Stimulated activated memory B cell treated with anti-CD40 and anti-IgM and Interleukin-4, amounts not matched to agents 10 μg/mL and 1 μg/mL and 100 μg/mL, for 72 hours (primary cell): ENCODE measurements around the gene WNT9A.

ENCODE experiments used
- ATAC-seq: fragments of 150-1000 bp; cut with Tn5 transposase; 2 replicates; pipeline ENCODE4 v1.10.0; 2021
- H3K27ac Mint-ChIP-seq: one replicate; pipeline ENCODE4 v1.8.0; 2022; ENCODE audit warnings: mild to moderate bottlenecking, mixed read lengths
- H3K27me3 Mint-ChIP-seq: one replicate; pipeline ENCODE4 v1.8.0; 2022; ENCODE audit warnings: mixed read lengths
- H3K36me3 Mint-ChIP-seq: one replicate; pipeline ENCODE4 v1.8.0; 2022; ENCODE audit warnings: mixed read lengths
- H3K4me1 Mint-ChIP-seq: one replicate; pipeline ENCODE4 v1.8.0; 2022; ENCODE audit warnings: mixed read lengths
- H3K4me3 Mint-ChIP-seq: one replicate; pipeline ENCODE4 v1.8.0; 2022; ENCODE audit warnings: mild to moderate bottlenecking, moderate library complexity, mixed read lengths
- H3K9me3 Mint-ChIP-seq: one replicate; pipeline ENCODE4 v1.8.0; 2022; ENCODE audit warnings: mixed read lengths

Gene WNT9A

GRCh38 chr1:227946624-227947385, 927 bp downstream of the WNT9A start:
- peaks cover 12% of the 10 kb centered on the region for H3K4me1 Mint-ChIP-seq
- peaks cover 83% of the 10 kb centered on the region for H3K27me3 Mint-ChIP-seq
- peak; percentile 70 for ATAC-seq
- H3K9me3 Mint-ChIP-seq, result no peaks in the 10 kb centered on the region
- no peaks in the 10 kb centered on the region for H3K36me3 Mint-ChIP-seq
- H3K27ac Mint-ChIP-seq, result peak overlapping the region; percentile 36
- H3K4me3 Mint-ChIP-seq, result peak overlapping the region; percentile 57

- peak overlapping the region; percentile 57 for H3K4me3 Mint-ChIP-seq
- peaks cover 12% of the 10 kb centered on the region for H3K4me1 Mint-ChIP-seq
- no peaks in the 10 kb centered on the region for H3K9me3 Mint-ChIP-seq
- H3K27ac Mint-ChIP-seq, result peak overlapping the region; percentile 36
- H3K27me3 Mint-ChIP-seq, result peaks cover 81% of the 10 kb centered on the region
- H3K36me3 Mint-ChIP-seq, result no peaks in the 10 kb centered on the region
- ATAC-seq, result peak; percentile 55
These were observed 1.7 kb downstream of the WNT9A start for GRCh38 chr1:227945891-227946623.

GRCh38 chr1:227944931-227945890, 2.5 kb downstream of the WNT9A start:
- no peak overlapping the region for H3K27ac Mint-ChIP-seq
- peaks cover 12% of the 10 kb centered on the region for H3K4me1 Mint-ChIP-seq
- H3K27me3 Mint-ChIP-seq, result peaks cover 72% of the 10 kb centered on the region
- no peaks in the 10 kb centered on the region for H3K36me3 Mint-ChIP-seq
- no peak overlapping the region for H3K4me3 Mint-ChIP-seq
- no peak for ATAC-seq
- H3K9me3 Mint-ChIP-seq, result no peaks in the 10 kb centered on the region

- no peak overlapping the region for H3K4me3 Mint-ChIP-seq
- H3K4me1 Mint-ChIP-seq, result peaks cover 12% of the 10 kb centered on the region
- no peak for ATAC-seq
- peaks cover 63% of the 10 kb centered on the region for H3K27me3 Mint-ChIP-seq
- H3K36me3 Mint-ChIP-seq, result no peaks in the 10 kb centered on the region
- no peaks in the 10 kb centered on the region for H3K9me3 Mint-ChIP-seq
- H3K27ac Mint-ChIP-seq, result no peak overlapping the region
These were observed 3.4 kb downstream of the WNT9A start for GRCh38 chr1:227944090-227944930.

GRCh38 chr1:227943381-227944089, 4.2 kb downstream of the WNT9A start:
- H3K4me3 Mint-ChIP-seq, result no peak overlapping the region
- H3K27ac Mint-ChIP-seq, result no peak overlapping the region
- no peaks in the 10 kb centered on the region for H3K9me3 Mint-ChIP-seq
- no peaks in the 10 kb centered on the region for H3K36me3 Mint-ChIP-seq
- no peak for ATAC-seq
- H3K4me1 Mint-ChIP-seq, result peaks cover 12% of the 10 kb centered on the region
- peaks cover 59% of the 10 kb centered on the region for H3K27me3 Mint-ChIP-seq

- ATAC-seq, result no peak
- H3K27ac Mint-ChIP-seq, result peak overlapping the region; percentile 31
- peaks cover 12% of the 10 kb centered on the region for H3K4me1 Mint-ChIP-seq
- no peak overlapping the region for H3K4me3 Mint-ChIP-seq
- H3K9me3 Mint-ChIP-seq, result no peaks in the 10 kb centered on the region
- H3K36me3 Mint-ChIP-seq, result no peaks in the 10 kb centered on the region
- H3K27me3 Mint-ChIP-seq, result peaks cover 64% of the 10 kb centered on the region
These were observed 4.9 kb downstream of the WNT9A start for GRCh38 chr1:227942716-227943261.

GRCh38 chr1:227942021-227942715, 5.6 kb downstream of the WNT9A start:
- H3K4me3 Mint-ChIP-seq, result no peak overlapping the region

GRCh38 chr1:227941509-227942020, 6.2 kb downstream of the WNT9A start:
- ATAC-seq, result no peak
- no peak overlapping the region for H3K4me3 Mint-ChIP-seq
- H3K27me3 Mint-ChIP-seq, result peaks cover 67% of the 10 kb centered on the region
- H3K9me3 Mint-ChIP-seq, result no peaks in the 10 kb centered on the region
- no peaks in the 10 kb centered on the region for H3K36me3 Mint-ChIP-seq
- no peak overlapping the region for H3K27ac Mint-ChIP-seq
- H3K4me1 Mint-ChIP-seq, result peaks cover 5% of the 10 kb centered on the region

More at GRCh38 chr1:227942021-227942715, 5.6 kb downstream of the WNT9A start:
- no peaks in the 10 kb centered on the region for H3K36me3 Mint-ChIP-seq
- H3K4me1 Mint-ChIP-seq, result peaks cover 11% of the 10 kb centered on the region
- H3K27me3 Mint-ChIP-seq, result peaks cover 67% of the 10 kb centered on the region
- ATAC-seq, result no peak
- no peaks in the 10 kb centered on the region for H3K9me3 Mint-ChIP-seq
- peak overlapping the region; percentile 31 for H3K27ac Mint-ChIP-seq

GRCh38 chr1:227940791-227941241, 6.9 kb downstream of the WNT9A start:
- no peaks in the 10 kb centered on the region for H3K9me3 Mint-ChIP-seq
- no peak for ATAC-seq

GRCh38 chr1:227939791-227940771, 7.7 kb downstream of the WNT9A start:
- Mint-ChIP-seq H3K27ac (no peak overlapping the region), H3K4me3 (no peak overlapping the region), H3K9me3 (peaks cover 3% of the 10 kb centered on the region), H3K36me3 (no peaks in the 10 kb centered on the region), H3K27me3 (peaks cover 61% of the 10 kb centered on the region), H3K4me1 (no peaks in the 10 kb centered on the region)
- no peak for ATAC-seq

More at GRCh38 chr1:227940791-227941241, 6.9 kb downstream of the WNT9A start:
- Mint-ChIP-seq H3K36me3 (no peaks in the 10 kb centered on the region), H3K4me3 (no peak overlapping the region), H3K27me3 (peaks cover 63% of the 10 kb centered on the region), H3K4me1 (no peaks in the 10 kb centered on the region), H3K27ac (no peak overlapping the region)

- no peaks in the 10 kb centered on the region for H3K4me1 Mint-ChIP-seq
- H3K36me3 Mint-ChIP-seq, result no peaks in the 10 kb centered on the region
- H3K9me3 Mint-ChIP-seq, result peaks cover 3% of the 10 kb centered on the region
- no peak overlapping the region for H3K27ac Mint-ChIP-seq
- no peak for ATAC-seq
- H3K27me3 Mint-ChIP-seq, result peaks cover 53% of the 10 kb centered on the region
- H3K4me3 Mint-ChIP-seq, result no peak overlapping the region
These were observed 8.6 kb downstream of the WNT9A start for GRCh38 chr1:227938911-227939790.
